HG03066 (cell line): ENCODE measurements around the gene NDUFB10.

Experiments
- ATAC-seq: cut with Tn5 transposase; IDR thresholded peaks from one replicate; pipeline ENCODE4 v1.9.1; 2021; ENCODE audit warnings: low read depth; ENCODE audit not compliant: unreplicated experiment

Gene NDUFB10

GRCh38 chr16:1965396-1966001, 6.2 kb downstream of the NDUFB10 start:
- no peak for ATAC-seq

GRCh38 chr16:1966460-1966859, 7.1 kb downstream of the NDUFB10 start, which contains the start of gene RNF151:
TSS of gene RNF151 (plus strand) at chr16:1966856. CDS start at chr16:1966882, 26 bp downstream.
- ATAC-seq: no peak

GRCh38 chr16:1968146-1968953, 9.0 kb downstream of the NDUFB10 start:
- ATAC-seq: no peak

DNA sequence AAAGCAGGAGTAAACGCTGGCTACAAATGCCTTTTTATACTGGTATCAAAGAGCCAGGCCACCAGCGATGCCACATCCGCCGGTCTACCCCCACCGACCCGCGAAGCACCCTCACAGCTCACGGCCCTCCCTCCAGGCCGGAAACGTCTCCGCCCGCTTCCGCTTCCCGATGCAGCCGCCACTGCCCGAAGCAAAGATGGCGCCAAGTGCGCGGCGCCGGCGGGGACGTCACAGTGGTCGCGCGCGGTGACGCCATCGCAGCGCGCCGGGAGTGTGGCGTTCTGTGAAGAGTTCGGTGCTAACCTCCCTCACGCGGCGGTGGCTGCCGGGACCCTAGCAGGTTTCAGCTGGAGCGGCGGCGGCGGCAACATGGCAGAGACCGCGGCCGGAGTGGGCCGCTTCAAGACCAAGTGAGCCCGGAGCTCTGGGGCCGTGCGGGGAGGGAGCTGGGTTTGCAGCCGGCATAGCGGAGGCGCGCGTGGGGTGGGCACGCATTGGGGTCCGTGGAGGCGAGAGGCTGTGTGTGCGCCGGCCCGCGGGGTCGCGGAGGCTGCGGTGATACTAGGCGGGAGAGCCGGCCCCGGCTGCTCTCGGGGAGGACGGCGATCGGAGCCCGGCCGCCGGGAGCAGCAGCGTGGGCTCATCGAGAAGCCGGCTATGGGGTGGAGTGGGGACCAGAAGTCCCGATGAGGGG, 12.6 kb downstream of the NDUFB10 start, which contains the start of gene TBL3:
Gene TBL3, plus strand, starts transcription at position 258 of the 694 bp plus-strand sequence. Its CDS starts 112 bp downstream, at position 370.
- peak; percentile 74 for ATAC-seq

DNA sequence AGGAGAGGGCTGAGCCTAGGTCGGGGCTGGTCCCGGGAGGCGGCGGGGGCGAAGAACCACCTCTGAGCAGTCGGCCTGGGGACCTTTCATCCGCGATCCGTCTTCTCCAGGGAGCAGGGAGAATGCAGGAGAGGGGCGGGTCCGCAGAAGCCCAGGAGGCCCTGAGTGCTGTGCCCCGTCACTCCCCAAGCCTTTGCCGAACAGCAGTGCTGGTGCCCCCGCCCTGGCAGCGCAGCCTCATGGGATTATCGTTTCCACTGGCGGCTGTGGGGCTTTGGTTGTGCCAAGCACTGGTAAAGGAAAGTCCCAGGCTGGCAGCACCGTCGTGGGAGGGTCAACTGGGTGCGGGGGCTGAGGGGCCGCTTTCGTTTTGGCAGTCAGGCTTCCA, 13.1 kb downstream of the NDUFB10 start:
- ATAC-seq: no peak

GRCh38 chr16:1973461-1974156, 14.3 kb downstream of the NDUFB10 start:
- no peak for ATAC-seq

- no peak for ATAC-seq
These were observed 15.1 kb downstream of the NDUFB10 start for GRCh38 chr16:1974157-1975070.

DNA sequence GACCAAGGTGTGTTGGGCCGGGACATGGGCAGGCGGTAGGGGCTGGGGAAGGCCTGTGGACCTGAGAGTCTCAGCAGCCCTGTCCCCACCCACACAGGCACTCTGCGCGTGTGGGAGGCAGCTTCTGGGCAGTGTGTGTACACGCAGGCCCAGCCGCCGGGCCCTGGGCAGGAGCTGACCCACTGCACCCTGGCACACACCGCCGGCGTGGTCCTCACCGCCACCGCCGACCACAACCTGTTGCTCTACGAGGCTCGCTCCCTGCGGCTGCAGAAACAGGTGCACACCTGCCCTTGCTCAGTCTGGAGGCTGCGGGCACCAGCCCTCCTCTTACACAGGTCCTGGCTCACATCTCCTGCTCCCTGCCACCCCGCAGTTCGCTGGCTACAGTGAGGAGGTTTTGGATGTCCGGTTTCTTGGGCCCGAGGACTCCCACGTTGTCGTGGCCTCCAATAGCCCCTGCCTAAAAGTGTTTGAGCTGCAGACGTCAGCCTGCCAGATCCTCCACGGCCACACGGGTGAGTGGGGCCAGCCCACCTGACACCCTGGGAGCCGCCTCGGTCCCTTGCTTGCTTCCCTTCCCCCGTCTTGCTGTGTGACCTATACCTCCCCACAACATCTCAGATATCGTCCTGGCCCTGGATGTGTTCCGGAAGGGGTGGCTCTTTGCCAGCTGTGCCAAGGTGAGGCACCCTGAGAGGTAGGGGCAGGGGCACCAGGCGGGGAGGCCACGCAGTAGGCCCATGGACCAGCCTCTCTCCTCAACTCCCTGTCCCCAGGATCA, 16.3 kb downstream of the NDUFB10 start:
- ATAC-seq: no peak

GRCh38 chr16:1976216-1976520, 16.8 kb downstream of the NDUFB10 start:
- ATAC-seq: no peak

GRCh38 chr16:1976951-1977874, 17.9 kb downstream of the NDUFB10 start:
- no peak for ATAC-seq

- no peak for ATAC-seq
These were observed 18.5 kb downstream of the NDUFB10 start for GRCh38 chr16:1977875-1978268.

DNA sequence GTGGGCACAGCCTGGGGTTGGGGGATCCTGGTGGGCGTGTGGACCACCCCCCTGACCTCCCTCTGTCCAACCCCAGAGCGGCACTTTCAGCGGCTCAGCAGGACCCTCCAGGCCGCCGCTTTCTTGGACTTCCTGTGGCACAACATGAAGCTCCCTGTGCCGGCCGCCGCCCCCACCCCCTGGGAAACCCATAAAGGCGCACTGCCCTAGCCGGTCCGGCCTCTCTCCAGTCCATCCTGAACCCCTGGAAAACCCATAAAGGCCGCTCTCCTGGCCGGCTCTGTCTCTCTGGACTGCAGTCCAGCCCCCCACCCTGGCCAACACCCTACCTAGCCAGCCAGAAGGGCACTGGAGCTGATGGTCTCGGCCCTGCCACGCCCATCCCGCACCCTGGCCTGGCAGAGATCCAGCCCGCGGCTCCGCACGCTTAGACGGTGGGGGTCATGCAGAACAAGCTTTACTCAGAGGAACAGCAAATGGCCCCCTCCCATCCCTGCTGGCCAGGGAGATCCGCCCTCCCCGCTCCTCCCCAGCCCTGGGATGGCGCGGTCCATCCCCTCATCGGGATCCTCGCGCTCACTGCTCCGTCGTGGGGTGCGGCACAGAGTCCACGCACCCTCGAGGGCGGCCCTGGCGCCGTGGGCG, 19.3 kb downstream of the NDUFB10 start:
- no peak for ATAC-seq

- ATAC-seq: no peak
These were observed 20.1 kb downstream of the NDUFB10 start for GRCh38 chr16:1979271-1980029.

DNA sequence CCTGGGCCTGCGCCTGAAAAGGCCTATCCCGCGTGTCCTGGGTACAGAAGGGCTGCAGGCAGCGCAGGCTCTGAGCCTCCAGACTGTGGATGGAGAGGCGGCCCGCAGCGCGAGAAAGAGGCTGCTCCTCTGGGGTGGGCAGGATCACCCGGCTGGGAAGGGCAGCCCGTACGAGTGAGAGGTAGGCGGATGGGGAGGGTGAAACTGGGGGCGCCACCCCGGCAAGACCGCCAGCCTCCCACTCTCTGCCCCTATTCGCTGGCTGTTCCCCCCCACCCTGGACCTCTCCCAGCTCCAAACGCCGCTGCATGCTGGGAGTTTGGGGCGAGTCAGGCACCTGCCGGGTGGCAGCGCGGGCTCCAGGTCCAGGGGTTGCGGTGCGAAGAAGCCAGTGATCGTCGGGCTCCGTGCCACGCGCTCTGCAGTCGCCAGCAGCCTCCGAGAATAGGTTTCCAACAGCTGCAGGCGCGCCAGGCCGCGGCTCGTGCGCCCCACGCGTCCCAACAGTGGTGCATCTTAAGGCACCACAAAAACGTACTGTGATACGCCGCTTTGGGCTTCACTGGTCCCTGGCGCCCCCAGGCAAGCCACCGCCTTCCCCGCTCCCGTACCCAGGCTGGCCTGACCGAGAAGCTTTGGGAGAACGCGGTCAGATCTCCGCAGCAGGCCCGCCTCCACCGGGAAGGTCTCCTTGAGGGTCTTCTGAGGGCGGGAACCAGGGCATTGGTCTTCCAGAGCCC, 20.9 kb downstream of the NDUFB10 start:
- ATAC-seq: no peak

DNA sequence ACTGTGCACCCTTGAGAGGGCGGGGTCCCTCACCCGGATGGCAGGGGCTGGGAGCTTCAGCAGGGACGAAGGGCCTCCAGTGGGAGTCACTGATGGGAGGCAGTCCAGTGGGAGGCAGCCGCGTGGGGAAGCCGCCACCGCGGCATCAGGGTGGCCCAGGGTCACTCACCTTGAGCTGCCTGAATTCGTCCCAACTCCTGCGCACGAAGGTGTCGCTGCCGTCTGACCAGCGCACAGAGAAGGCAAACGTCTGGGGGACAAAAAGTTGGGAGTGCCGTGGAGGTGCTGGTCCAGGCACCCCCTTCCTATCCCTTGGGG, 21.4 kb downstream of the NDUFB10 start:
- no peak for ATAC-seq

DNA sequence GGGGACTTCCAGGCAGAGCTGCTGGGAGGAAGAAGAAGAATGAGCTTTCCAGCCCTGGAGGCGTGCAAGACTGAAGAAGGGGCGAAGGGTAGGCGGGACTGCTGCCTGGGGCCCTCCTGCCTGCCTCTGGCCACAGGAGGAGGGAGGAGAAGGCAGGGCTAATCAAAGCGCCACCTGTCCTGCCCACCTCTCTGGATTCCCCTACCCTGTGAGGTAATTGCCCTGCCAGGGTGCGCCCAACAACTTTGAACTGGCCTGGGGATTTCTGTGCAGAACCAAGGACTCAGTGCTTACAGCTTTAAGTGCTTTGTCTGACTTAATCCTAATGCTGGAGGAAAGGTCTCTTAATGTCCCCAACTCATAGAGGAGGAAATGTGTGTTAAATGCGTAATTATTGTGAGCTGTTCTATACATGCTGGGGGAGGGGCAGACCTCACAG, 22.1 kb downstream of the NDUFB10 start, which contains the start of gene NOXO1:
Gene NOXO1, minus strand, starts transcription at position 72 of the 439 bp plus-strand sequence. CDS start 290 bp downstream, outside the sequence.
- no peak for ATAC-seq
